ENCODE results near the gene FBXO27. TPM values are rescaled to one million over a fixed set of nuclear protein-coding genes. Genes with fewer than 3 reads are reported as not detected.

The FBXO27 gene
- polyA plus RNA-seq, 1 donor from 2014 or later, result 2.7 TPM

DNA sequence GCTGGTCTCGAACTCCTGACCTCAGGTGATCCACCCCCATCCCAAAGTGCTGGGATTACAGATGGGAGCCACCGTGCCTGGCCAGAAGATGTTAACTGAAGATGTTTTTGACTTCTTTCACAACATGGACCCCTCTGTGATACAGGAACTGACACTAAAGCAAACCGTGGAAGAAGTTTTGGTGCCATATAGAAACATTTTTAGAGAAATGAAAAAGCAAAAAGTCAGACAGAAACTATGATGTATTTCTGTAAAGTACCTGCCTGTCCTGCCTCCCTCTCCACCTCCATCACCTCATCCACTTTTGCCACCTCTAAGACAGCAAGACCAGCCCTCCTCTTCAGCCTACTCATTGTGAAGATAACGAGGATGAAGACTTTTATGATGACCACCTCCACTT lies 11.3 kb downstream of the FBXO27 start:
- no peaks in the 10 kb centered on the region for H4K20me1 ChIP-seq (ENCODE audit: insufficient read depth)
- H3K9me2 ChIP-seq (ENCODE audit: insufficient read depth, low read length), result no peaks in the 10 kb centered on the region
- H2AFZ ChIP-seq (ENCODE audit: low read depth, low read length), result no peak overlapping the region
- H3K9me3 ChIP-seq (ENCODE audit: low read length), result no peaks in the 10 kb centered on the region
- no peak overlapping the region for H3K4me2 ChIP-seq (ENCODE audit: low read length)
- no peaks in the 10 kb centered on the region for H3F3A ChIP-seq (ENCODE audit: insufficient read depth, low read length, poor library complexity, severe bottlenecking)
- H3K79me2 ChIP-seq (replicated peaks; ENCODE audit: insufficient read depth, low read length), result no peaks in the 10 kb centered on the region
- TF ChIP-seq POLR2AphosphoS5 (IDR thresholded peaks at IDR 0.05), result no peak
- no peak for TF ChIP-seq MXI1 (conservative IDR thresholded peaks at IDR 0.05; ENCODE audit: poor library complexity, severe bottlenecking)
- no peak for TF ChIP-seq RAD21 (conservative IDR thresholded peaks at IDR 0.05)
- TF ChIP-seq EZH2 (IDR thresholded peaks at IDR 0.05; ENCODE audit: borderline replicate concordance, insufficient read depth, low read length, poor library complexity, severe bottlenecking), result no peak
- TF ChIP-seq EP300 (conservative IDR thresholded peaks at IDR 0.05; ENCODE audit: poor library complexity, severe bottlenecking), result no peak
- no peak for TF ChIP-seq TAF1 (IDR thresholded peaks at IDR 0.05; ENCODE audit: low read depth)
- TF ChIP-seq, protein P1, sequence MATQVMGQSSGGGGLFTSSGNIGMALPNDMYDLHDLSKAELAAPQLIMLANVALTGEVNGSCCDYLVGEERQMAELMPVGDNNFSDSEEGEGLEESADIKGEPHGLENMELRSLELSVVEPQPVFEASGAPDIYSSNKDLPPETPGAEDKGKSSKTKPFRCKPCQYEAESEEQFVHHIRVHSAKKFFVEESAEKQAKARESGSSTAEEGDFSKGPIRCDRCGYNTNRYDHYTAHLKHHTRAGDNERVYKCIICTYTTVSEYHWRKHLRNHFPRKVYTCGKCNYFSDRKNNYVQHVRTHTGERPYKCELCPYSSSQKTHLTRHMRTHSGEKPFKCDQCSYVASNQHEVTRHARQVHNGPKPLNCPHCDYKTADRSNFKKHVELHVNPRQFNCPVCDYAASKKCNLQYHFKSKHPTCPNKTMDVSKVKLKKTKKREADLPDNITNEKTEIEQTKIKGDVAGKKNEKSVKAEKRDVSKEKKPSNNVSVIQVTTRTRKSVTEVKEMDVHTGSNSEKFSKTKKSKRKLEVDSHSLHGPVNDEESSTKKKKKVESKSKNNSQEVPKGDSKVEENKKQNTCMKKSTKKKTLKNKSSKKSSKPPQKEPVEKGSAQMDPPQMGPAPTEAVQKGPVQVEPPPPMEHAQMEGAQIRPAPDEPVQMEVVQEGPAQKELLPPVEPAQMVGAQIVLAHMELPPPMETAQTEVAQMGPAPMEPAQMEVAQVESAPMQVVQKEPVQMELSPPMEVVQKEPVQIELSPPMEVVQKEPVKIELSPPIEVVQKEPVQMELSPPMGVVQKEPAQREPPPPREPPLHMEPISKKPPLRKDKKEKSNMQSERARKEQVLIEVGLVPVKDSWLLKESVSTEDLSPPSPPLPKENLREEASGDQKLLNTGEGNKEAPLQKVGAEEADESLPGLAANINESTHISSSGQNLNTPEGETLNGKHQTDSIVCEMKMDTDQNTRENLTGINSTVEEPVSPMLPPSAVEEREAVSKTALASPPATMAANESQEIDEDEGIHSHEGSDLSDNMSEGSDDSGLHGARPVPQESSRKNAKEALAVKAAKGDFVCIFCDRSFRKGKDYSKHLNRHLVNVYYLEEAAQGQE (IDR thresholded peaks at IDR 0.05; ENCODE audit: borderline replicate concordance), result no peak
- TF ChIP-seq CTCF (IDR thresholded peaks at IDR 0.05; ENCODE audit: poor library complexity, severe bottlenecking), result no peak
- TF ChIP-seq SMC3 (conservative IDR thresholded peaks at IDR 0.05; ENCODE audit: poor library complexity), result no peak
- H3K36me3 ChIP-seq (ENCODE audit: insufficient read depth, low read length), result no peaks in the 10 kb centered on the region
- no peak overlapping the region for H3K4me3 ChIP-seq (ENCODE audit: low read length)
- no peak overlapping the region for H3K9ac ChIP-seq (ENCODE audit: low read length)
- no peak overlapping the region for H3K27ac ChIP-seq (ENCODE audit: low read length)
- H3K27me3 ChIP-seq (ENCODE audit: insufficient read depth, low read depth, low read length), result no peaks in the 10 kb centered on the region

DNA sequence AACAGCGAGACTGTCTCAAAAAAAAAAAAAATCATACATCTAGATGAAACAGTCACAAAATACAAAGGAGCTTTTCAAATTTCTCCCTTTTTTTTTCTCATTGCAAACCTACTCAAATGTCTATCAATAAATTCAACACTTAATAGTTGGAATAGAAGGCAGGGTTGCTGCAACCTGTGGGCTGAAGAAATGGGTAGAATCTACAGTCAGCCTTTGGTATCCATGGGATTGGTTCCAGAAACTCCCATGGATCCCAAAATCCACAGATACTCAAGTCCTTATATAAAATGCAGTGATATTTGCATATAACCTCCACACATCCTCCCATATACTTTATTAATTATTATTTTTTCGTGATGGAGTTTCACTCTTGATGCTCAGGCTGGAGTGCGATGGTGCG lies 14.7 kb downstream of the FBXO27 start:
- Histone ChIP-seq H3K27me3 (ENCODE audit: insufficient read depth, low read depth, low read length) (no peaks in the 10 kb centered on the region), H4K20me1 (ENCODE audit: insufficient read depth) (no peaks in the 10 kb centered on the region), H3K9ac (ENCODE audit: low read length) (no peak overlapping the region), H3K4me3 (ENCODE audit: low read length) (no peak overlapping the region), H3K27ac (ENCODE audit: low read length) (no peak overlapping the region), H3K79me2 (replicated peaks; ENCODE audit: insufficient read depth, low read length) (no peaks in the 10 kb centered on the region), H3K4me2 (ENCODE audit: low read length) (no peak overlapping the region), H3K9me2 (ENCODE audit: insufficient read depth, low read length) (no peaks in the 10 kb centered on the region), H3K36me3 (ENCODE audit: insufficient read depth, low read length) (no peaks in the 10 kb centered on the region), H3K9me3 (ENCODE audit: low read length) (no peaks in the 10 kb centered on the region), H3F3A (ENCODE audit: insufficient read depth, low read length, poor library complexity, severe bottlenecking) (no peaks in the 10 kb centered on the region), H2AFZ (ENCODE audit: low read depth, low read length) (no peak overlapping the region)
- no peak for TF ChIP-seq EZH2 (IDR thresholded peaks at IDR 0.05; ENCODE audit: borderline replicate concordance, insufficient read depth, low read length, poor library complexity, severe bottlenecking)
- TF ChIP-seq TAF1 (IDR thresholded peaks at IDR 0.05; ENCODE audit: low read depth), result no peak
- TF ChIP-seq, protein P1 (IDR thresholded peaks at IDR 0.05; ENCODE audit: borderline replicate concordance), result no peak
- TF ChIP-seq SMC3 (conservative IDR thresholded peaks at IDR 0.05; ENCODE audit: poor library complexity), result no peak
- TF ChIP-seq EP300 (conservative IDR thresholded peaks at IDR 0.05; ENCODE audit: poor library complexity, severe bottlenecking), result no peak

Measured in neural cell (in vitro differentiated cells).